ENCODE measurements around the gene STIP1. TPM values are rescaled to one million over a fixed set of nuclear protein-coding genes. Genes with fewer than 3 reads are reported as not detected.

The STIP1 gene
- total RNA-seq, 4 donors from 2014 or later = 53.3 to 109 (median 79.8) TPM

- TF ChIP-seq POLR2A (IDR thresholded peaks at IDR 0.05) (no peak), EP300 (IDR thresholded peaks at IDR 0.05) (no peak)
- TF ChIP-seq, protein P1, sequence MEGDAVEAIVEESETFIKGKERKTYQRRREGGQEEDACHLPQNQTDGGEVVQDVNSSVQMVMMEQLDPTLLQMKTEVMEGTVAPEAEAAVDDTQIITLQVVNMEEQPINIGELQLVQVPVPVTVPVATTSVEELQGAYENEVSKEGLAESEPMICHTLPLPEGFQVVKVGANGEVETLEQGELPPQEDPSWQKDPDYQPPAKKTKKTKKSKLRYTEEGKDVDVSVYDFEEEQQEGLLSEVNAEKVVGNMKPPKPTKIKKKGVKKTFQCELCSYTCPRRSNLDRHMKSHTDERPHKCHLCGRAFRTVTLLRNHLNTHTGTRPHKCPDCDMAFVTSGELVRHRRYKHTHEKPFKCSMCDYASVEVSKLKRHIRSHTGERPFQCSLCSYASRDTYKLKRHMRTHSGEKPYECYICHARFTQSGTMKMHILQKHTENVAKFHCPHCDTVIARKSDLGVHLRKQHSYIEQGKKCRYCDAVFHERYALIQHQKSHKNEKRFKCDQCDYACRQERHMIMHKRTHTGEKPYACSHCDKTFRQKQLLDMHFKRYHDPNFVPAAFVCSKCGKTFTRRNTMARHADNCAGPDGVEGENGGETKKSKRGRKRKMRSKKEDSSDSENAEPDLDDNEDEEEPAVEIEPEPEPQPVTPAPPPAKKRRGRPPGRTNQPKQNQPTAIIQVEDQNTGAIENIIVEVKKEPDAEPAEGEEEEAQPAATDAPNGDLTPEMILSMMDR (IDR thresholded peaks at IDR 0.05) = no peak
- Histone ChIP-seq H3K36me3 (peaks cover 0 to 35% (median 0%) of the 10 kb centered on the region in 3 donors), H3K27ac (no peak overlapping the region), H3K9me3 (no peaks in the 10 kb centered on the region), H3K4me3 (no peak overlapping the region), H3K4me1 (peaks cover 0 to 2% (median 0%) of the 10 kb centered on the region in 4 donors), H3K27me3 (no peaks in the 10 kb centered on the region)
- DNase-seq (ENCODE audit: low spot score in 2 of 2) = no peak
- 80 to 89% methylated on average over 6 of the region's 7 CpGs for WGBS, 2 donors
Measured at GRCh38 chr11:64219354-64219684, 33.3 kb downstream of the STIP1 start.

DNA sequence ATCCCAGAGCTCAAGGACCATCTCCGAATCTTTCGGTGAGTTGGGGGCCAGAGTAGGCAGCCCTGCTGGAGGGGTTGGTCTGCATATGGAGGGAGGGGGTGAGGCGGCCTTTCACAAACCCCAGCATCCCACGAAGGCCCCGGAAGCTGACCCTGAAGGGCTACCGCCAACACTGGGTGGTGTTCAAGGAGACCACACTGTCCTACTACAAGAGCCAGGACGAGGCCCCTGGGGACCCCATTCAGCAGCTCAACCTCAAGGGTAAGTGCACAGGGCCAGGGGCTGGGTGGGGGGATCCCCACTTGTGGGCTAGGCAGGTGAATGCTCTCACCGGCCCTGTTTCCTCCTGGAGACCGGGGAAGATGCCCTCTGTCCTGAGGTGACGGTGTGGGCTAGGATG lies 33.8 kb downstream of the STIP1 start:
- no peak for DNase-seq (ENCODE audit: low spot score in 2 of 2)
- H3K9me3 ChIP-seq = no peaks in the 10 kb centered on the region
- WGBS, 2 donors = 82 to 86% methylated on average over 10 of the region's 10 CpGs
- peaks cover 0 to 6% (median 0%) of the 10 kb centered on the region in 4 donors for H3K4me1 ChIP-seq
- no peak overlapping the region for H3K27ac ChIP-seq
- H3K4me3 ChIP-seq = no peak overlapping the region
- peaks cover 0 to 39% (median 0%) of the 10 kb centered on the region in 3 donors for H3K36me3 ChIP-seq
- TF ChIP-seq POLR2A (IDR thresholded peaks at IDR 0.05) (no peak), EP300 (IDR thresholded peaks at IDR 0.05) (no peak)
- TF ChIP-seq, protein P1 (IDR thresholded peaks at IDR 0.05) = no peak
- no peaks in the 10 kb centered on the region for H3K27me3 ChIP-seq

- Histone ChIP-seq H3K9me3 (no peaks in the 10 kb centered on the region), H3K4me1 (peaks cover 0 to 11% (median 2%) of the 10 kb centered on the region in 4 donors), H3K36me3 (peaks cover 0 to 39% (median 0%) of the 10 kb centered on the region in 3 donors), H3K4me3 (no peak overlapping the region), H3K27ac (no peak overlapping the region), H3K27me3 (no peaks in the 10 kb centered on the region)
- TF ChIP-seq, protein P1 (IDR thresholded peaks at IDR 0.05) = no peak
- no peak for TF ChIP-seq EP300 (IDR thresholded peaks at IDR 0.05)
- TF ChIP-seq POLR2A (IDR thresholded peaks at IDR 0.05) = no peak
- DNase-seq (ENCODE audit: low spot score in 2 of 2) = no peak
- 76 to 84% methylated on average over 14 to 17 of the region's 17 CpGs for WGBS, 2 donors
Measured at GRCh38 chr11:64220271-64220670, 34.3 kb downstream of the STIP1 start.

- Histone ChIP-seq H3K4me3 (no peak overlapping the region), H3K4me1 (peaks cover 0 to 16% (median 2%) of the 10 kb centered on the region in 4 donors), H3K9me3 (no peaks in the 10 kb centered on the region), H3K27me3 (no peaks in the 10 kb centered on the region), H3K36me3 (peaks cover 0 to 39% (median 0%) of the 10 kb centered on the region in 3 donors), H3K27ac (no peak overlapping the region)
- no peak for DNase-seq (ENCODE audit: low spot score in 2 of 2)
- WGBS, 2 donors = 91 to 92% methylated on average over 7 to 9 of the region's 14 CpGs
- TF ChIP-seq, protein P1 (IDR thresholded peaks at IDR 0.05) = no peak
- TF ChIP-seq EP300 (IDR thresholded peaks at IDR 0.05) (no peak), POLR2A (IDR thresholded peaks at IDR 0.05) (no peak)
Measured at GRCh38 chr11:64220798-64221197, 34.8 kb downstream of the STIP1 start.

DNA sequence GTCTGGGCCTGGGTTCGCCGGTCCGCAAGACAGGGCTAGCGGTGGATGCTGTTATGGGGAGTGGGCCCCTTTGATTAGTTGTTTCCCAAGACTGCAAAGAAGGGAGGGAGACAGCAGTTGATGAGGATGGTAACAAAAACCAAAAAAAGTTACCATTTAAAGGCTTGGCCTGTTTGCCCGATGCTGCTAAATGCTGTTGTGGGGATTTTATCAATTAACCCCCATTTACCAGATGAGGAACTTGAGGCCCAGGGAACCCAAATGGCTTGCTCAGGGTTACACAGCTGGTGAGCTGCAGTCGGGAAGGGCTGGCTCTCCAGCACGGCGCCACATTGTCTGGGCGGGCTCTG lies 36.7 kb downstream of the STIP1 start:
- 67 to 80% methylated on average over 9 of the region's 9 CpGs for WGBS, 2 donors
- TF ChIP-seq, protein P1 (IDR thresholded peaks at IDR 0.05) = no peak
- H3K27me3 ChIP-seq = no peaks in the 10 kb centered on the region

More for the DNA sequence above, 36.7 kb downstream of the STIP1 start:
- Histone ChIP-seq H3K4me3 (no peak overlapping the region), H3K27ac (no peak overlapping the region), H3K9me3 (no peaks in the 10 kb centered on the region), H3K4me1 (peaks cover 0 to 28% (median 14%) of the 10 kb centered on the region in 4 donors), H3K36me3 (peaks cover 0 to 39% (median 0%) of the 10 kb centered on the region in 3 donors)
- DNase-seq (ENCODE audit: low spot score in 2 of 2) = no peak

All from tibial nerve (tissue), 4 donors.